Stimulated activated CD8-positive, alpha-beta memory T cell treated with anti-CD3 and anti-CD28 coated beads, Interleukin-7, amount 100 ng/mL, for 48 hours (primary cell): Measurements from ENCODE around the gene ZNF605.
"Not testable (repeated sequence)": the region's sequence is repeated elsewhere in the genome, so short reads cannot be mapped to it uniquely, and the experiment has no call there.

Source experiments
- DNase-seq, 2 donors: peaks; one replicate each; pipeline ENCODE4 v3.0.0-alpha.2; 2020; ENCODE audit warnings: low read depth in 1 of 2; ENCODE audit errors: extremely low read depth in 1 of 2

Gene ZNF605

DNA sequence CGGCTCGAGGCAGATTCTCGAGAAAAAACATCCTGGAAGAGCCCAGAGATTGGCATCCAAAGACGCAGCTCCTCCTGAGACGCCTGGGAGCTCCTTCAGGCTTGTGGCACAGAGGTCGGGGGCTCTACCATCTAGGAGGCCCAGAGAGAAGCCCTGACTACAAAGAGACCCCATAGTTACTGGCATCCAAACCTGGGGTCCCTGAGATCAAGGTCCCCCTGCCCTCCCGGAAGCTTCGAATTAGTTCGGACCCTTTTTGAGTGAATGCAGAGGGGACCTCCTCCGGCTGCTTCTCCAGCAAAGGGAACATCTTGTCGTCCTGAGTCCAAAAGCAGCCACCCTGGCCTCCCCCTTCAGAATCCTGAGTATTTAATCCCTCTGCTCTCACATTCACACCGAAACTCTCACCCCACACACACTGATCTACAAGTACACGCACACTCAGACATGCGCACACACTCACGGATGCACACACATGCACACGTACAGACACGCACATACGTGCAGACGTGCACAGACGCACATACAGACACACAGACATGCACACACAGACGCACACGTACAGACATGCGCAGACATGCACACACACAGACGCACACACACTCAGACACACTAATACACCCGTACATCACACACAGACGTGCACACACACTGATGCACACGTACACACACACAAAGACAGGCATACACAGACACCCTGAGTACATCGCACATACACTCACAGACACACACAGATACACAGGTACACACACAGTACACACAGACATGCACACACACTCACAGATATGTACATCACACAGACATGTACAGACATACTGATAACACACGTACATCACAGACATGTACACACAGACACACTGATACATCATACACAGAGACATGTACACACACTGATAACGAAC is 5.9 kb downstream of the ZNF605 start:
- no peak for DNase-seq

DNA sequence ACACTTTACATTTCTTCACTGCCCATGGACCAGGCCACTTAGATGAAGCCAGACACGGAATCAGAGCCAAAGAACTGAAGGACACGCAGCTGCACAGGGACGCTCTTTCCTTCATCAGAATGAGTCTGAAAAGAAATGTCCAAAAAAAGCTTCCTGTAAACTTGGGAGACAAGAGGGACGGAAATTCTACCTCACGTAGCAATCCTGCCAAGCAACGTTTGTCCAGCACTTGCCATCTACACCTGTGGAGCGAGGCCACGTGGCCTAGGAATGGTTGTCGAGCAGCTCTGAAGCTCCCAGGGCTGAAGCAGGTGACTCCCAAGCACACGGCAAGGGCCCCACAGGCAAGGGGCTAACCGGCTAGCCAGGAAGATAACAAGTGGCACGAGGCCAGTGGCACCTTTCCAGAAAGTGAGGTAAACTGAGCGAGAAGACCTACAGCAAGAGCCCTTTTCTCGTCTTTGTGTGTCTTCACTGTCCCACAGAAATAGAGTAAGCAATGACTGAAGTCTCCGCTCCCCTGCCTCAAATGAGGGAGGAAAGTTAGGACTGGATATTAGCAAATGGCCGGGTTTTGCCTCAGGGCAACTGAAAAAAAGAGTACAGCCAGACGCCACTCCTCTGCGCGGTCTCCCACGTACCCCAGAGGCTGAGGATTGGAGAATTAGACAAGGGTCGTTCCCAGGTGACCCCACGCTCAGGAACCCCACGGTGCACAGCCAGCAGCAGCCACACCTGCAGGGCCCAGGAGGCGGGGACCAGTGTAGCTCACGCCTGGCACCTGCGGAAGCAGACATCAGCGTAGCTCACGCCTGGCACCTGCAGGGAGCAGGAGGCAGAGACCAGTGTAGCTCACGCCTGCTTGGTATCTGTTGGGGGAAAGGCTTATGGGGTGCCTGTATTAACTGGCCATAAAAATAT is 7.7 kb downstream of the ZNF605 start:
- DNase-seq, result no peak

DNA sequence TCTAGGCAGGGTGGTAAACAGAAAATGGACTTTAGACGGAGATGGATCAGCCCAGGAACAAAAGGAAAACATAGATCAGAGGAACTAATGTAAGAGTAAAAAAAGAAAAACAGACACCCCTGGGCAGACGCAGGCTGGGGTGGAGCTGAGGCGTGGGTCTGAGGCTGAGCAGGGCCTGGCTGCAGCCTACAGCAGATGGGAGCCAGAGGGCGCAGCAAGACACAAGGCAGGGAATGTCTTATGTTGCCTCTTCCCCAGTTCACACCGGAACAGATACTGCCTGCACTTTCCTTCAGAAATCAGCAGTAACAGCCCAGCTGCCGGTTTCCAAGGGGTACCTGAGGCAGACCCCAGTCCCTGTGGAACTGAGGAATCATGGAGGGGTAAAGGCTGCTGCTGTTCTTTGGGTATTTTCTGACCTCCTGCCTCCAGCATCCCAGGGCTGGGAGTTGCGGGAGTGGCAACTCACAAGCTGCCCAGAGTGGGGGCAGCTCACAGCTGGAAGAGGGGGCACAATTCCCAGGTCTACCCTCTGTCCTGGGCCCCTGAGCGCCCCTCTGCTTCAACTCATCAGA is 9.8 kb downstream of the ZNF605 start:
- DNase-seq, result no peak

DNA sequence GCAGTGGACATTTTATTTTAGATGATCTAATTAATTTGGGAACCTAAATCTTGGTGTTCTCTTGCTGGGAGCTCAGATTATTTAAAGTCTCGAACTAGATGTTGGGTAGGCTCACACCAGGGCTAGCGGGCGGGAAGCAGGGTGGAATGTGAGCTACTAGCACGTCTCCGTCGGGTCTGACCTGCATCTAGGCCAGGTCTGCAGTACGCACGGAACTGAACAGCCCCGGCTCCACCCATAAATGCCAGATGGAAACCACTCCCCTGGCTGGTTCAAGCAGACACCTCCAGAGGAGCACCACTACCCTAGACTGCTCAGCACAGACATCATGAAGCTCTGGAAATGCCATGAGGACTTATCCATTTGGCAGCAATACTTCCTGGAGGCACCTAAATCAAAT is 10.3 kb downstream of the ZNF605 start:
- no peak for DNase-seq

DNA sequence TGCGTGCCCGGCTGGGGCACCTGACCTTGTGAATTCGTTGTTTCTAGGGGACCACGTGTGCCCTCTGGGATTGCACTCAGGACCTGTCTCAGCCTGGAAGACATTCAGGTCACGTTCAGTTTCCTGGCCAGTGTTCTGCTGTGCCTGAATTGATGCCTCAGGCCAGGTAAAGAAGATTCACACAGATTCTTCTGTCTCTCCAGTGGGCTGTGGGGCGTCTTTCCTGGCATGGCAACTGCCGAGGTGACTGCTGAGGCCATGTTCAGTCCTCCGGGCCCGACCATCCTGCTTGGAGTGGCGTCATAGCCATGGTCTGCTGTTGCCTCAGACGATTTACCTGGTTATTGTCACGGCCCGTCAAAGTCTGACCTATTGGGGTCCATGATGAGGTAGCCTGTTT is 13.5 kb downstream of the ZNF605 start:
- no peak for DNase-seq

DNA sequence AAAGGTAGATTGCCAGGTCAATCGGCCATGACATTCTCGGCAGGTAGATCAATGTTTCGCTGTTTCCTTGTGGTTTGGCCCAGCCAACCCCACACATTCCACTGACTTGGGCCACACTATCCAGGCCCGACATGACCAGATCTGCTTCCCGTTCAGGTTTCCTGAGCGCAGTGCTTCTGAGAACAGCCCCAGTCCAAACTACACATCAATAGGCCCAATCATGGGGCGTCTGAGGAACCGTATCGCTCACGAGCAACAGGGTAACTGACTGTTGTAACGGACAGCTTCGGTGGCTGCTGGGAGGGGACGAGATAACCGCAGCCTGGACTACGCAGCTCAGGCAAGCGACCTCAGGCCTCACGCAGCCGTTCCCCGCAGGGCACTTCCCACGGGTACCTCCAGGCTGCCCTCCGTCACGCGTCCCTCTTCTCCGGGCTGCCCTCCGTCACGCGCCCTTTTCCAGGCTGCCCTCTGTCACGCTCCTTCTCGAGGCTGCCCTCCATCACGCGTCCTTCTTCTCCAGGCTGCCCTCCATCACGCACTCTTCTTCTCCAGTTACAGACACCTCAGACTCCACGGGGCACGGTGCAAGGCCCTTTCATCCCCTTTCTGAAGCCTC is 14.7 kb downstream of the ZNF605 start:
- DNase-seq, result no peak

DNA sequence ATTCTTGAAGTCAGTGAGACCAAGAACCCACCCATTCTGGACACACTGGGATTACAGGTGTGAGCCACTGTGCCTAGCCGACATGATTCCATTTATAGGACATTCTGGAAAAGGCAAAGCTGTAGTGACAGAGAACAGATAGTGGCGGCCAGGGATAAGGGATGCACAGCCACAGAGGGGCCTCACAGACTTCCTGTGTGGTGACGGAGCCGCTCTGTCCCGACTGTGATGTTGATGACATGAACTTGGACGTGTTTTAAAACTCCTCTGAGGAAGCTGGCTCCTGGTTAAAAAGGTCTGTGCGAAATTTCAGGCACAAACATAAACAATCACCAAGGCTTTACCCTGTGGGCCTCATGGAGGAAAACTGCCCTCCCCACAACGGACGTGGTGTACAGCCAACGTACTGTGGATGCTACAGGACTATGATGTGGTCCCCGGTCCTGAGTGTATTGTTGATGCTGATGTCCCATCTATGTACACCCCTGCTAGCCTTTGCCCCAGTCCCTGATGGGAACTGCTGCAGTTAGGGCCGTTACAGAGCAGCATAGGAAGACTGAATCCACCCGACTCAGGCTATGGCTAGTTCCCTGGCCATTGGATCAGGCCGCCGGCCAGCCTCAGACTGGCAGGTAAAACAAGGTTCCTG is 15.9 kb downstream of the ZNF605 start:
- no peak for DNase-seq

DNA sequence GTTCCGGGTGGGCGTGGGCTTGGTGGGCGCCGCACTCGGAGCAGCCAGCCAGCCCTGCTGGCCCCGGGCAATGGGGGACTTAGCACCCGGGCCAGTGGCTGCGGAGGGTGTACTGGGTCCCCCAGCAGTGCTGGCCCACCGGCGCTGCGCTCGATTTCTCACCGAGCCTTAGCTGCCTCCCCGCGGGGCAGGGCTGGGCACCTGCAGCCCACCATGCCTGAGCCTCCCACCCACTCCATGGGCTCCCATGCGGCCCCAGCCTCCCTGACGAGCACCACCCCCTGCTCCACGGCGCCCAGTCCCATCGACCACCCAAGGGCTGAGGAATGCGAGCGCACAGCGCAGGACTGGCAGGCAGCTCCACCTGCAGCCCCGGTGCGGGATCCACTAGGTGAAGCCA is 17.3 kb downstream of the ZNF605 start:
- DNase-seq, result not testable (repeated sequence)

DNA sequence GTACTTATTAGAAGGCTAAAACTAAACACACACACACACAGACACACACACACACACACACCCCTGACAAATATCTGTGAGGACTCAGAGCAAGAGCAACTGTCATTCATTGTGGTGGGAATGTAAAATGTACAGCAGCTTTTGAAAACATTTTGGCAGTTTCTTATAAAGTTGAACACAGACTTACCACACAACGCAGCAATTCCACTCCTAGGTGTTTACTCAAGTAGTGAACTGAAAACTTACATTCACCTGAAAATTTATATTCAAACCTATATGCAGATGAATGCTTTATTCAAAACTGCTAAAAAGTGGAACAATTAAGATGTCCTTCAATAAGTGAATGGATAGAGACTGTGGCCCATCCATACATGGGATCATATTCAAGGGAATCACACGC is 18.6 kb downstream of the ZNF605 start:
- no peak for DNase-seq

DNA sequence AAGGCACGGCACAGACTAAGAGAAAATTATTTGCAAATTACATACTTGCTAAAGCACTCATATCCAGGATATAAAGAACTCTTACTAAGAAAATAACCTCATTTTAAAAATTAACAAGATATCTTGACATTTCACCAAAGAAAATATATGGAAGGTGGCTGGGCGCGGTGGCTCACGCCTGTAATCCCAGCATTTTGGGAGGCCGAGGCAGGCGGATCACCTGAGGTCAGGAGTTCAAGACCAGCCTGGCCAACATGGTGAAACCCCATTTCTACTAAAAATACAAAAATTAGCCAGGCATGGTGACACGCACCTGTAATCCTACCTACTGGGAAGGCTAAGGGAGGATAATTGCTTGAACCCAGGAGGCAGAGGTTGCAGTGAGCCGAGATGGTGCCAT is 19.2 kb downstream of the ZNF605 start:
- DNase-seq, result not testable (repeated sequence)

DNA sequence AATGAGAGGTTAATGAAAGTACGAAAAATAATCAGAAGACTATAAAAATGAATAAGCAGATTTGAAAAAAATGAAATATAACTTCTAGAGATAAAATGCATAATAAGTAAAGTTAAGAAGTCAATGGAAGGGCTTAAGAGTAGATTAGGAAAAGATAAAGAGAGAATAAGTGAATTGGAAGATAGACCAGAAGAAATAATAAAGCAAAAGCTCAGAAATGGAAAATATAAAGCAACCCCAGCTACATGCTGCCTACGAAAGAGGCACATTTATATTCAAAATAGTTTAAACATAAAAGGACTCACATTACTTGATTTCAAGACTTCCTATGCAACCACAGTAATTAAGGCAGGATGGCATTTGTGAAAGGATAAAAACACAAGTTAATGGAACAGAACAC is 19.9 kb downstream of the ZNF605 start:
- DNase-seq, result no peak

DNA sequence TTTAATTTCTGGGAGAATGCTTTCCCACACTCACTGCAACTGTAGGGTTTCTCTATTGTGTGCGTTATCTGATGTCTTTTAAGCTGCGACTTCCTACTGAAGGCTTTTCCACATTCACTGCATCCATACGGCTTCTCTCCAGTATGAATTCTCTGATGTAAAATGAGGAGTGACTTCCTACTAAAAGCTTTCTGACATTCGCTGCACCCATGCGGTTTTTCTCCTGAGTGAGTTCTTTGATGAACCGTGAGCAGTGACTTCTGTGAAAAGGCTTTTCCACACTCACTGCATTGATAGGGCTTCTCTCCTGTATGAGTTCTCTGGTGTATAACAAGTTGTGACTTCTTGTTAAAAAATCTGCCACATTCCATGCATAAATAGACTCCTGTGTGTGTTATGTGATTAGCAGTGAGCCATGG is 29.7 kb downstream of the ZNF605 start:
- no peak for DNase-seq

DNA sequence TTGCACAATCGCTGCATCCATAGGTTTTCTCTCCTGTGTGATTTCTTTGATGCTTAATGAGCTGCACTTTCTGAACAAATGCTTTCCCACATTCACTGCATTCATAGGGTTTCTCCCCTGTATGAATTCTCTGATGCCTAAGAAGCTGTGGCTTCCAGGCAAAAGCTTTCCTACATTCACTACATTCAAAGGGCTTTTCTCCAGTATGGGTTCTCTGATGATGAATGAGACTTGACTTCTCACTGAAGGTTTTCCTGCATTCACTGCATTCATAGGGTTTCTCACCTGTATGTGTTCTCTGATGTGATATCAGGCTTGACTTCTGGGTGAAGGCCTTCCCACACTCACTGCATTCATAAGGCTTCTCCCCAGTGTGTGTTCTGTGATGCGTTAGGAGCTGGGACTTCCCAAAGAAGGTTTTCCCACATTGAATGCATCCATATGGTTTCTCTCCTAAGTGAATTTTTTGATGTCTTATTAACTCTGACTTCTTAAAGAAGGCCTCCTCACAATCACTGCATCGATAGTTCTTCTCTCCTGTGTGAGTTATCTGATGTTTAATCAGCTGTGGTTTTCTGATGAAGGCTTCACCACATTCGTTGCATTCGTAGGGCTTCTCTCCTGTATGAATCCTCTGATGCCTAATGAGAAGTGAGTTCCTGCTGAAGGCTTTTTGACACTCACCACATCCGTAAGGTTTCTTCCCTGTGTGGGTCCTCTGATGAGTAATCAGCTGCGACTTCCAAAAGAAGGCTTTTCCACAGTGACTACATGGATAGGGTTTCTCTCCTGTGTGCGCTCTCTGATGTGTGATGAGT is 30.3 kb downstream of the ZNF605 start:
- DNase-seq, result no peak

DNA sequence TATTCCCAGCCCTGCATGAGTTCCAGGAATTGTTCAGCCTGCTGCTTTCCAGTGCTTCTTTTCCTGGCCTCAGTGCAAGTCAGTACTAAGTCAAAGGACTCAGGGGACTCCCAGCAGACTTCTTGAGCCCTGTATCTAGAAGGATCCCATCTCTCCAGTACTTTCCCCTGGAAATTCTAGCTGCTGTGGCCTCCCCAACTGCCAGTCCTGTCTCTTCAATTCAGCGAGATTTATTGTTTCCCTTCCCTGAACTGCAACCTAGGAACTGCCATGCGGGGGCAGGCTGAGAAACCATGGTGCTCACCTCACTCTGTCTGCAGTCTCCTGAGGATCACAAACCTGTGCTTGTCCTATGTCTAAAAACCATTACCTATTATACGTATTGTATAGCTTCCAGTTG is 31.8 kb downstream of the ZNF605 start:
- no peak for DNase-seq

DNA sequence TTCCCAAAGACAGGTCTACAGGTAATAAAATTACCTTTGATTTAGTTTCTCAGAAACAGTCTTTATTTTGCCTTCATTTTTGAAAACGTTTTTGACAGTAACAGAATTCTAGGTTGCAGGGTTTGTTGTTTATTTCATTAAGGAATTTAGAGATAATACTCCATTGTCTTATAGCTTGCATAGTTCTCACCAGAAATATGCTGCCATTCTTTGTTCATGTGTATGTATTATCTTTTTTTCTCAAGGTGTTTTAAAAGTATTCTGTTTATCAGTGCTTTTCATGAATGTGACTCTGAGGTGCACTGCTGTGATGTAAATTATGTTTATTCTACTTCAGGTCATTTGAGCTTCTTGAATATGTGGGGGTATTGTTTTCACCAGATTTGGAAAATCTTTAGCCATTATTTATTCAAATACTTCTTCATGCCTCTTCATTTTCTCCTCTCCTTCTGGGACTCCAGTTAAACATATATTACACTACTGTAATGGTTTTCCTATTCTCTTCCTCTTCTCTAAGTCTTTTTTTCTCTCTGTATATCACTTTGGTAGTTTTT is 32.7 kb downstream of the ZNF605 start:
- no peak for DNase-seq

DNA sequence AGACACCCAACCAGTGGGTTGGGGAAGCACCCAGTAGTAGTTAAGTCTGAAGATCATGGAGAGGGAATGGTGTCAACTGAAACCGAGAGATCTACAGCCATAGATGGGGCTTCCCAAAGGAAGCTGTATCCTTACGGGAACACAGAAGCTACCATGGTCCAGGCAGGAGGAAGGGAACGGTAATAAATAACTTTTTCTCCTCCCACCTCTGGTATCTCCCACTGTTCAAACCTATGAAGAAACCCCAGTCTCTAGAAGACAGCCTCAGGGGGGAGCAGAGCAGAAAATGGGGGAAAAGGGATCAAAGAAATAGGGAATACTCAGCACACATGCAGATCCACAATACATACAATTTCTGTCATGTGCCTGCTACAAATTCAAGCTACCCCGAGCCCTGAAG is 33.4 kb downstream of the ZNF605 start:
- DNase-seq, result no peak

DNA sequence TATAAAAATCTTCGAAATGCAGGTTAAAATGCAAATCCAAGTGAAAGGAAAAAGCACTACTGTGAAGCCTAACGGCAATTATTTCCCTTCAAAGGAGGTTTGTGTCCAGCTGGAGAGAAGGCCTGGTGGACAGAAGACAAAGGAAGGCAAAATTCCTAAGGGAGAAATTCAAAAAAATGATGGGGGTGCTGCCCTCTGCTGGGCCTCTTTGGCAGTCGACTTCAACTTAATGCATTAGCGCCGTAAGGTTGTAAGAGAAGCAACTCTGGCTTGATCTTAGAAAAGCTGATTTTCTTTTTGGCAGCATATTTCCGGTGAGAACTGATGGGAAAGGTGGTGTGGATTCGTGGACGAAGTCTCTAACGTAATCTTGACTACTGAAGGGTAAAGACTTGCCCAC is 34.4 kb downstream of the ZNF605 start:
- no peak for DNase-seq

DNA sequence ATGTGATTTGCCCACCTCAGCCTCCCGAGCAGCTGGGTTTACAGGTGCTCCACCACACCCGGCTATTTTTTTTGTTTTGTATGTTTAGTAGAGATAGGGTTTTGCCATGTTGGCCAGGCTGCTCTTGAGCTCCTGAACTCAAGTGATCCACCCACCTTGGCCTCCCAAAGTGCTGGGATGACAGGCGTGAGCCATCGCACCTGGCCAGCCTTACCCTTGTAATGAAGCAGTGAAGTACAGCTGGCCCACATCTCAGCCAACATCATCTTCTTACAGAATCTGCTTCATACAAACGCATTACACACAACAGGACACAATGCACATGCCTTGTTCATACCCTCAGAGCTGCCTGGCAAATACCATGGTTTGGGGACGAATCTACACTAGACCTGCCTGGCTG is 37.4 kb downstream of the ZNF605 start:
- DNase-seq, result no peak

DNA sequence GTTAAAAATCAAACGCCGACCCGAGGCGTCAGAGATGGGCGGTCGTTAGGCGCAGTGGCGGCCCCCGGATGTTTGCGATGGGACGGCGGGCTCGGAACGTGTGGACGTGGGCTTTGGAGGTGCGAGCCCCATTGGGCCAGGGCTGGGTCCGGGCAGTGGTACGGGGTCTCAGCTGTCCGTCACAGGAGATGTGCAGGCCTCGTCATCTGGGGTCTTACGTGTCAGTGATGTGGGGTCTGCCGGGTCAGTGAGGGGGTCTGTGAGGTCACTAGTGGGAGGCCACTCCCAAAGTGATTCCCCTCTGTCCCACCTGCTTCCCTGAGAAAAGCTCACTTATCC is 47.1 kb downstream of the ZNF605 start:
- DNase-seq, result no peak
